NCI-H2029 treated with DMSO at 0.1 percent for 48 hours (cell line): ENCODE measurements around the gene FYCO1.

Experiments used
- DNase-seq: peaks from one replicate; lab custom pipeline; 2025; lab: John Stamatoyannopoulos, UW

Gene FYCO1

DNA sequence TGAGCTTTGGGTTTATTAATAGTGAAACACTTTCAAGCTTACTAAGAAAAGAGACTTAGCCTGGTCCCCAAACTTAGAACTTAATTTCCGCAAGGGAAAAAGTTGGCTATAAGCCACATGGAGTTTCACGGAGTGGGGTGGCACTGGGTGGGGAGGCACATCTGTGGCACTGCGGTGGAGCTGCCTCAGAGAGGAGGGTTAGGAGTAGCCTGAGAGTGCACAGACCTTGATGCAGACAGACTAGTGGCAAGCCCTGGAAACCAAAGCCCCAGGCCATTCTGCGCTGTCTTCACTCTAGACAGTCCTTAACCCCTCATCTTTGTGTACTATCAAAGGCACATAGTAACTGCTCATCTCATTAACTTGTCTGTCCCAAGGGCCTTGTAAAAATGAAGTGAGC lies 30.4 kb downstream of the FYCO1 start:
- DNase-seq = no peak

DNA sequence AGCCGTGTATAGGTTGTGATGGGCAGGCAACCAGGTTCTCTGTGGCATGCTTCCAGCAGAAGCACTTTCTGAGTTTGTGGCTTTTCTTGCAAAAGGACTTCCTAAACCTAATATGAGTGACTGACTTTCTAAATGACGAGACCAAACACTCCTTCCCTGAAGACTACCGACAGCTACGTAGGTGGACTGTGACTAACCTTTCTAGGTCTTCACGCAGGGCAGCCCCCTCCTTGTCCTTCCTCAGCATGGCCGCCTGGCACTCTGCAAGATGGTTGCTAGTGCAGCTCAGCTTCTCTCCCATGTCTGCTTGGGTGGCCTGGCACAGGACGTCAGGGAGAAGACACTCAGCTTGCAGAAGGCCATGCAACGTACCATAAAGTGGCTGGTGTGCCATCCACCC lies 31.5 kb downstream of the FYCO1 start:
- no peak for DNase-seq

DNA sequence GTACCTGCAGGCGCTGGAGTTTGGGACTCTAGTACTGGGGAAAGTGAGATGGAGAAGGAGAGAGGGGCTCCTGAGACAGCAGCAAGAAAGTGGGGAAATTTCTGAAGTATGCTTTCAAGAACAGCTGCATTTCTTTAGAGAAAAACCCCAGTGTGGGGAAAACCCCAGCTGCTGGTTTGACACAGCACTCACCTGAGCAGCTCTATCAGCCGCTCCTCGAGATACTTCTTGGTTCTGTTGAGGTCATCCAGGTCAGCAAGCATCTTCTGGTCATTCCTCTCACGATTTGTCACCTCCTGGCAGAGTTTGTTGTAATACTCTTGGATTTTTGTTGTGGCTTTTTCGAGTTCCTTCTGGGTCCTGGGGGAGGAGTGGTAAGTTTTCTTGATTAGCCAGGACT lies 33.6 kb downstream of the FYCO1 start:
- DNase-seq = no peak

DNA sequence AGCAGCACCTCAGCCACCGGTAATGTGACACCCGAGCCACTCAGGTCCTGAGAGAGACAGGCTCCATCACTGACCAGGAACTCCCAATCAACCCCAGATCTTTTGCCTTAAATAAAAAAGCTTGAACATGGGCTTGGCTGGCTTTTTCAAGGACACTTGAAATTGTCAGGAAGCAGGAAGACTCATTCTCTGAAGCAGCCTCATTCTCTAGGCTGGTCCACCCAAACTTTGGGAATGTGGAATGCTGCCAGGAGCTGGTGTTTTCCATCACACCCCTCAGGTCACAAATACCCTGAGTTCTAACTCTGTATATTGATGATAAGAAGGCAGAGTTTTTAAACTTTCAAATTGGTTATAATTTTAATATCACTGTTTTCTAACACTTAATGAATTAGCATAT lies 35.3 kb downstream of the FYCO1 start:
- no peak for DNase-seq

DNA sequence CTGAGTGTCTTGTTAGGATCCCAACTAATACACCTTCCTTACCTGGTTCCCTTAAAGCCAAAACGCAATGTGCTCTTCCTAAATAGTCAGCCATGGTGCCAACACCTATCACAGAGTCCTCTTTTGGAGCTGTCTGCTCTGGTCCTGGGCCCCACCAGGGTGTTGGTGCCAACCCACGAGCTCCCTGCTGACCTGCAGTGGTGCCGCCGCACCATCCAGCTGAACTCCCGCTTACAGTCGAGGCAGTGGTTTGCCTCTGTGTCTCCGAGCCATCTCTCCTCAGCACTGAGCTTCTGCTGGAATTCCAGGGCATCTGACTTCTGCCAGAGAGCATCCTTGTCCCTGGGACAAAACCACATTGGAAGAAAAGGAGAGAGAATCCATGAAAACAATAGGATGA lies 36.4 kb downstream of the FYCO1 start:
- DNase-seq = no peak

DNA sequence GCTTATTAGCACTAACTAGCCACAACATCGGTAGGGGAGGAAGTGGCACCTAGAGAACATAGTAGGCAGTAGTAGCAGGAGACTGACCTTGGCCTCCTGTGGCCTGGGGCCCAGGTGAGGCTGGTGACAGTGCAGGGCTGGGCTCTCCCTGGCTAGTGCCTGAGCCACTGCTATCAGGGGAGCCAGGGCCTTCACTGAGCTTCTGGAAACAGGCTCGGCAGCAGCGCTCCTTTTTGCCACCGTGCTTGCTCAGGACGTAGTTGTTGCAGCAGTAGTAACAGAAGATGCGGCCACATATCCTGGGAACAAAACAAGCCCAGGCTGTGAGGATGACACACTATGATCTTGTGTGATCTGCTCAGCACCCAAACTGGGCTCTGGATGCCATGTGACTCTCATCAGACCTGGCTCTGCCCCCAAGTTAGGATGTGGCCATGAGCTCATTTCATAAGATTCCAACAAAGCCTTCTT lies 37.3 kb downstream of the FYCO1 start:
- no peak for DNase-seq

DNA sequence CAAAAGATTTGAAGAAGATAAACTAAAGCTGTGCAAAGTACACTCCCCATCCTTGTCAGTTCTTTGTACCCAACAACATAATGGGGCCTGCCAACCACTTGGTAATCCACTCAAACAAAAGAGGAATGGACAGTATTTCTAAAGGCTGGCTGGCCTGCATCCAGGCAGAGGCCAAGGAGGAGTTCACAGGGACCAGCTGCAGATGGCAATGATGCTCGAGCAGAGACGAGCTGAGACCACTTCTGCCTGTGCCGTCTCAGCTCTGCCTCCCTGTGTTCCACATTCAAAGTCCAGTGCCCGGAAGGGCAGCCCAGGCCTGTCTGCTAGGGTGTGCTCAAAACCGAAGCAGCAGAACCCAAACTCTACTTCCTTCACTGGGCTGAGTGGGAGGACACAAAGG lies 38.0 kb downstream of the FYCO1 start:
- no peak for DNase-seq

DNA sequence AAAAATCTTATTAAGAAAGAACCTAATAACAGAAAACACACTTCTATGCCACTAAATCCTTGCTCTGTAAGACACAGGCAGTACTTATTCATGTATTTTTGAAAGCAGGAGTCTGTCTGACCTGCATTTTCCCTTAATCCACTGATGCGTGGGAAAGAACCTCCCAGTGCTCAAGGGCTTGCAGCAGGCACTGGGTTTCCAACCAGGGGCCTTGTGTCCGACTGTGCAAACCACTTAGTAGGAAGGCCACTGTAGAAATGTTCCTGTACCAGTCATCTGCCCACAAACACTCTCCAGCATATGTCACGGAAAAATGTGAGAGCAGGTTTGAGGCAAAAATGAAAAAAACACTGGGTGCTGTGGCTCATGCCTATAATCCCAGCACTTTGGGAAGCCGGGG lies 39.9 kb downstream of the FYCO1 start:
- DNase-seq = no peak

DNA sequence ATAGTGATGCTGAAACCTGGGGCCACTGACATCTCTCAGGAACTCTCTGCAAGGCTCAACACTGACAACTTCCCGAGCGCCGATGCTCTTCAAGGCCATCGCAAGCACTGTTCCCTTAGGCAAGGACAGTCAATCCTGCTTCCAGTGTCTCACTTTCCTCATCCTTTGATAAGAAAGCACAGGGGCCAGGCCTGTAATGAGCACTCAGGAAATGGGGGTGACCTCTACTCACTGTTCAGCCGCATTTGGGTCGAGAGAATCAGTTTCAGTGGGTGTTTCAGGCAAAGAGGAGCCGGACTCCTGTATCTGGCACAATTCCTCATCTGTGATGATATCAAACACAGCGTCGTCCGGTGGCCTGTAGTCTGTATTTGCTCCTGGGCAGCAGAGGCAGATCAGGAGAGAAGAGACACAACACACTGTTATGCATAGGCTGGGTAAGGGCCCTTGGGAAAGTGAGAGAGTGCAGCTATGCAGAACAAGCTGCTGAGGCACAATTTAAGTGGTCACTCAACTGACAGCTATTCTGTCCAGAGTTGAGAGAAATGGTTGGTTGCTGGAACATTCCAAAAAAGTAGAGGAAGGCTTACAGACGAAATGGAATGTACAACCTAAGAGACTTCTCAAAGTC lies 40.5 kb downstream of the FYCO1 start:
- no peak for DNase-seq

DNA sequence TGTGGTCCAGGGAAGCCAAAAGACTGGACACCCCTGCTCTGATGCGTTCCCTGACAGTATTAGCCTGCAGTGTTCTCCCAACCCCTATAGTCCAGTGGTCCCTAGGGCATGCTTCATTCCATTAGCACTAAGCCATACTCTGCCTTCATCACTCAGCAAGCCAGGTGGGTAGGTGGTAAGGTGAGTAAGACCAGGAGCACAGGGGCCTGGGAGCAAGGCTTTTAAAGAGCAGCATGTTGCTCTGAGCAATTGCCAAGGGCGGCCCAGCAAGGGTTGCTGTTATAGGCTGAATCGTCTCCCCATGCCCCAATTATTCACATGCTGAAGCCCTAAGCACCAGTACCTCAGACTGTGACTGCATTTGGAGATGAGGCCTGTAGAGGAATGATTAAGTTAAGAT lies 41.3 kb downstream of the FYCO1 start:
- no peak for DNase-seq

DNA sequence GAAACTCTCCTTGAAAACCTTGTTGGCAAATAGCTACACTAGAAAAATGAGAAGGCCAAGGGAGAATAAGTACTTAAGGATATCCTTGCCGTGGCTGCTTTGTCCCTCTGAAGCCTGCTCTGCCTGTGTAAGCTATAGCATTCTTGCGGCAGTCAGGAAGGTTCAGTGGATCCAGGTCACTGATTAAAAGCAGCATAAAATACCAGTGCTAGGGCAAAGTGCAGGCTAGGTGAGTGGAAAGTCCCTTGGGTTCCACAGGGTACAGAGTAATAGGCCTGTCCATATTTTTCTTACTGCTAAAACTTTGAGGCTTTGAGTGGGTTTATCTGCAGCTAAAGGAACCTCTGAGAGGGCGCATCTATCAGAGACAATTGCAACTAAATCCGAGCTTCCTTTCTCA lies 42.1 kb downstream of the FYCO1 start:
- DNase-seq = no peak

DNA sequence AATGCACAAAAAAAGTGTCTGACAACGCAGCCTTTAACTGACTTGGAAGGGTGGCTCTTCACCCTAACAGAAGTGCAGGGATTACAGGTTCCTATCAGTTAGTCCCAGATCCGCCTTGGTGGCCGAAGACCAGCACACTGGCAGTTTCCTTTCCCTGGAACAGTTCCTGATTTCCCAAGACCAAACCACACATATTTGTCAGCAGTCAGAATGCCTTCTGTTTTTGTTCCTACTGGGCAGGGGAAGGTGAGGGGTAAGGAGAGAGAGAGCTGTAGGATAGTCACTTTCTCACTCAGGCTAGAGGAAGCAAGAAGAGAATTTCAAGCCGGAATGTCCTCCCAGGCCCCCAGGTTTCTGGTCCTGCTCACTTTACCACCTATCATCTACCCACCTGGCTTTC lies 43.2 kb downstream of the FYCO1 start:
- no peak for DNase-seq

DNA sequence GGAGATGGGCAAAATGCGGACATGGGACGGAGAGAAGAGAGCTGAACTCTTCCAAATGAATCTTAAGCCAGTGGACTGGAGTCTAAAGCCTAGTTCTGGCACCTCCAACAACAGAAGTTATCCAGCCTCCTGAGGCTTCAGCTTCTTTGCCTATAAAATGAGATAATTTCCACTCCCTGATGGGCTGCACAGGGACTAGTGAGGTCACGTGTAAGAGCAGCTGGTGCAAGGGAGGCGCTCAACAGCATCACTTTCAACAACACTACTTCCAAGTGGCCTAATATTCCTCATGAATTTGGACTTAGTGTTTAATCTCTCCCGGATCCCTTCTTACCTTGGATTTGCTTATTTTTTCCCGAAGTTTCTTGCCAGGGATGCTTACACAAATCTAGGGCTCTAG lies 43.7 kb downstream of the FYCO1 start:
- DNase-seq = no peak

DNA sequence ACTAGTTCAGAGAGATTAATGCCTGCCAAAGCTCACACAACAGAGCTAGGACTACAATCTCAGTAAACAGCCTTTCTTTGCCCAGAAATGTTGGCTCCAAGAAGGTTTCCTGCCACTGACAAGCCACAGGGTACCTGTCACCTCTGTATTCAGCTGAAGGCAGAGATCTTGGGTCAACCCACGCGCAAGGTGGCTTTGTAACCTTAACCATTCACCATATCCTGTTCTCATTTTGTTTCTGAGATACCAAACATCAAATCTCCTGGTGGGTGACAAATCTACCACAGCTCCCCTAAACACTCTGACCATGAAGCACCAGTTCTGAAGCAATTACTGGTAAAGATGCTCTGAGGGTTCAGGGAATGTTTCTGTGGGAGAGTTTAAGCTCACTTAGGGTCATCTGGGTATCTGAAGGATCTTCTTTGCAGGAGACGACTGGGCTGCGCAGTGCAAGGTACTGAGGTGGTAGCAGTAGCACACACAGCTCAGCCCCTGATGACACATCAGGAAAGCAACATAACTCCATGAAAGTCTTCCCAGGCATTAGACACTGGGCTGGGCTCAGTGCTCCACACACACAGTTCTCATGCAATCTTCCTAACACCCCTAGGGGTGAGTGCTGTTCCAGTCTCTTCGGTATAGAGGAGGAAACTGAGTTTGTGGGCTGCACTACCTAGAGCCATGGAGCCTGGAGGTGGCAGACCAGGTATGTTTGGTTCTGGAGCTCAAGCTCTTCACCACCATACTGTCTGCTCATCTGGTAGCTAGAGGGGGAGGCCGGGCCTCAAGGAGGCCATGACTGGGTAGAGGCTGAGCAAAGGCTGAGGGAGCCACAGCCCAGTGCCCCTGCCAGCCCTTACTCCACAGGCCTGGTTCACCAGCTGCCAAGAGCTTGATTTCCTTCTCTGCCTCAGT lies 44.7 kb downstream of the FYCO1 start:
- no peak for DNase-seq

DNA sequence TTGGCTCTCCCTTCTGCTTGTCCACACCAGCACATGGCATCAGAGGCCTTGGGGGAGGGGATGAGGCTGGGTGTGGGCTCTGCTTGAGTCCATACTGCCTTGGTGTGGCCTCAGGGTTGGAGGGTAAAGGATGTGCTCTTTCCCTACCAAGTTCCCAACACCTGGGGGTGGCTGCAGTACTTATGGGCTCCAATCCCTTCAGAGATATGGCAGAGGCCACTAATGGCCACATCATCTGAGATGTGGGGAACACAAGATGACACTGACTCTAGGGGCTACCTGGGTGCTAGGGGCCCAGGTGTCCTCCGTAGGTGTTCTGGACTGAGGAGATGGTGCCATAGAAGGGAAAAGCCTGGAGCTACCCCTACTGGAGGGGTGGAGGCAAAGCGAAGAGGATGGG lies 45.5 kb downstream of the FYCO1 start:
- DNase-seq = no peak

DNA sequence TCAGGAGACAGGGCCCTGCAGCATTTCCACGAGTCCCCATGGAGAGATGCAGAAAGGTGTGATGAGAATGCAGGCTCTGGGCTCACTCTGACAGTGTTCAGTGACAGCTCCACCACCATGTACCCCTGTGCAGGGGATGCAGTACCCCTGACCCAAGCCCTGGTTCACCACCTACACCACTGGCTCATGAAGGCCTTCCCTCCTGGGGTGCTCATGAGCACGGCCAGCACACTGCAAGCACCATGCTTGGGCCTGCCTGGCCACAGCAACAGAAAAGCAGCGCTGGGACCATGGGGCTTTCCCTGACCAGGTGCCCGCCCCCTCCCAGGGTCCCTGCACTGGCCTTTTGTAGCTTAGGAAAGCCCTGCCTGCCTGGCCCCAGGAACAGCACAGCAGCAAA lies 46.2 kb downstream of the FYCO1 start:
- no peak for DNase-seq

DNA sequence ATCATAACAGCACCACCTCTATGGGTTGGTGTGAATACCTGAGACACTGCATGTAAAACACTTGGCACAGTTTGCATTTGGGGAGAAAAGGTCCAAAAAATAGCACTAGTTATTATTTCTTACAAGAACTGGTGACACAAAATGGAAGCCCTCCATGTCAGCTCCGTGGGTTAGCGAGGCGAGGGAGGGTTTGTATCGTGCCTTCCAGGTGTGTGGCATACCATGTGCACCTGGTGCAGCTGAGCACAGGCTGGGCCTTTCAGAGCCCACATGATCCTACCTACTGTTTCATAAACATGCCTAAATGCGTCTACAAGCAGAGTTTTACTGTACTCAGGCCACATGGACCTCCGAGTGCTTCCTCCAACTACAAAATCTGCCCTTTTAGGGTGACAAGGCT lies 46.7 kb downstream of the FYCO1 start:
- DNase-seq = no peak

DNA sequence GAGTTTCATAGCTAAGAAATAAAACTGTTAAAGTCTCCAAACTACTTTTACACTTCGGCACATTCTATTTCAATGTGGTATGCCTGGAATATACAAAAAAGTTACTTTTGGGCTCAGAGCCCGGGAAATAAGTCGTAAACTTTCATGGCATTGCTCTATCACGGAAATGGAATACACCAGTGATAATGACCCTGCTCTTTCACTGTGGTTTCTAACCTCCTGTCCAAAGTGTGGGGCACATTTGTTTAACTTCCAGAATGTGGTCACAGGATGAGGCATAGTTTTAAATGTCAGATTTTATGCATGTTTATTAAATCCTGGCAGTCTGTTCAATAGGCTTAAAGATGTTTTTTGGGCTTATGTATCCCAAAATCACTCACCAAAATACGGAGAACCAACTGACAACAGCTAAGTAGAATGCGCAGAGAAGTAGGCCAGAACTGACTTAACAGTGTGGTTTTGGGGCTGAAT lies 47.3 kb downstream of the FYCO1 start:
- DNase-seq = no peak

DNA sequence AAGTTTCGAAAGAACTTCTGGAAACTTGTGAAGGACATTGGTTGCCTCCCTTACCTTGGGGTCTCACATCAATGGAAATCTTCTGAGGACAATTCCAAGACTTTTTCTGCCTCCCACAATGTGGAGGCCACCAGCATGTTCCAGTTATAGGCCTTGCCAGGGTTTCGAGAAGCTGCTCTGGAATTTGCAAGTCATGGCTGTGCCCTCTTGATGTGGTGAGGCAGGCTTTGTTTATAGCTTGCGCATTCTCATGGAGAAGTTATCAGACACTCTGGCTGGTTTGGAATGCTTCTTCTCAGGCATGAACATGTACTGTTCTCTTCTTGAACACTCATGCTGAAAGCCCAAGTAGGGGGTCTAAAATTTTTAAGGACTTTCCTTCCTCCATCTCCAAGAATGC lies 48.3 kb downstream of the FYCO1 start:
- DNase-seq = no peak

DNA sequence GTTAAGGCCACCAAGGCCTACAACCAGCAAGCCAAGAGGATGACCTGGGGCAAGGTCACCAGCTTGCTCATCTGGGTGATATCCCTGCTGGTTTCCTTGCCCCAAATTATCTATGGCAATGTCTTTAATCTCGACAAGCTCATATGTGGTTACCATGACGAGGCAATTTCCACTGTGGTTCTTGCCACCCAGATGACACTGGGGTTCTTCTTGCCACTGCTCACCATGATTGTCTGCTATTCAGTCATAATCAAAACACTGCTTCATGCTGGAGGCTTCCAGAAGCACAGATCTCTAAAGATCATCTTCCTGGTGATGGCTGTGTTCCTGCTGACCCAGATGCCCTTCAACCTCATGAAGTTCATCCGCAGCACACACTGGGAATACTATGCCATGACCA lies 48.7 kb downstream of the FYCO1 start:
- DNase-seq = no peak

DNA sequence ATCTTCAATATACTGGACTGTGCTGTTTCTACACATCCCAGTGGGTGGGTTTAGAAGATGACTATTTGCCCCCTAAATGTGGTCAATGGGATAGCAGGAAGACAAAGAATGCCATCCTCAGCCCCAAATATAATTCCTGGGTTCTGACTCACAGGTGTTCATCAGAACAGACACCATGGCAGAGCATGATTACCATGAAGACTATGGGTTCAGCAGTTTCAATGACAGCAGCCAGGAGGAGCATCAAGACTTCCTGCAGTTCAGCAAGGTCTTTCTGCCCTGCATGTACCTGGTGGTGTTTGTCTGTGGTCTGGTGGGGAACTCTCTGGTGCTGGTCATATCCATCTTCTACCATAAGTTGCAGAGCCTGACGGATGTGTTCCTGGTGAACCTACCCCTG lies 49.3 kb downstream of the FYCO1 start:
- DNase-seq = no peak

DNA sequence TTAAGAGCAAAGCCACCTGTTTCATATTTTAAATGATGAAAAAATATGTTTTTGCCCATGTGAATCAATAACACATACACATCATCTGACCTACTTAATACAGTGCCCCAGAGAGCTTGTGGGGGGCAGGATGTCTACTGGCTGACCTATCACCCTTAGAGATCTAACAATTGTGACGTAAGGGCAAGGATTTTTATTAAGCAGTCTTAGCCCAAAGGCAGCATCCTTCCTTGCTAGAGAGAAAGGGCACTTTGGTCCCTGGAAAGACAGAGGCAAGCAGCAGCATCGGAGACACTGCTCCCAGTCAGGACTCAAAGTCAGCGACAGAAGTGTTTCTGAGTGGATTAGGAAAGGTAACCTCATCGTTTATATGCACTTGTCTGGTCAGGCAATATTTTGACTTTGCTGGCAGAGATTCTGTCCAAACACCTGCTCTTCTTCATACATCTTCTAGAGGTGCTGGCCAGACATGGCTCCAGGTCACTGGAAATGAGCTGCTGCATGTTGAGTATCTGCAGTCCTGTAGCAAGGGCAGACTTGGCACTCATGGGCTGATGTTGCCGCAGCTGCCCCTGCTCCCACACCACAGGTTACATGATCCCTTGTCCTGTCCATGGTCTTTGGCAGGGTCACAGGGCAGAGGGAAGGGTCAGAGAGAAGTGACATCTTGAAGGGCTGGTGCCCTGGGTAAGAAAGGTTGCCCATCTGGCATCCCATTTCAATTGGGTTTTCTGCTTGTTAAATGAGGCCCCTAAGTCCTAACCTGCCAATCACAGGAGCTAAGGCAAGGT lies 50.6 kb downstream of the FYCO1 start:
- no peak for DNase-seq
